Liver (tissue), 9 donors: ENCODE data around the gene PTPRH. TPM values are rescaled to one million over a fixed set of nuclear protein-coding genes. Genes with fewer than 3 reads are reported as not detected.
A peak's percentile ranks its signal among the peaks of the same experiment; 100 is the strongest.

Experiments used
- DNase-seq: peaks from one replicate; pipeline ENCODE4 v3.0.0-alpha.2; 2017; ENCODE audit warnings: low spot score
- H3K27ac ChIP-seq, 2 donors: one replicate each; pipeline ENCODE4 v1.7.0; 2013; ENCODE audit warnings: inconsistent platforms in 2 of 2, low read length in 2 of 2, control low read depth in 1 of 2, low read depth in 1 of 2, mild to moderate bottlenecking in 1 of 2
- H3K27me3 ChIP-seq, 4 donors: one replicate each; pipeline versions ENCODE4 v1.6.1 to v1.7.0; 2013; ENCODE audit warnings: low read length in 3 of 4, inconsistent platforms in 1 of 4, mild to moderate bottlenecking in 1 of 4, moderate library complexity in 1 of 4; ENCODE audit not compliant: control insufficient read depth in 4 of 4, insufficient read depth in 4 of 4
- H3K36me3 ChIP-seq, 4 donors: one replicate each; pipeline versions ENCODE4 v1.6.1 to v1.7.0; 2013; ENCODE audit warnings: low read length in 3 of 4, mild to moderate bottlenecking in 3 of 4, low read depth in 1 of 4, moderate library complexity in 1 of 4; ENCODE audit not compliant: control insufficient read depth in 4 of 4, insufficient read depth in 3 of 4
- H3K4me1 ChIP-seq, 4 donors: one replicate each; pipeline versions ENCODE4 v1.6.1 to v1.7.0; 2013; ENCODE audit warnings: low read length in 3 of 4, mild to moderate bottlenecking in 3 of 4, moderate library complexity in 1 of 4; ENCODE audit not compliant: control insufficient read depth in 4 of 4, insufficient read depth in 4 of 4
- H3K4me3 ChIP-seq, 3 donors: one replicate each; pipeline versions ENCODE4 v1.6.1 to v1.7.0; 2013; ENCODE audit warnings: low read length in 3 of 3, control low read depth in 1 of 3, low read depth in 1 of 3, mild to moderate bottlenecking in 1 of 3
- H3K9ac ChIP-seq, 2 donors: one replicate each; pipeline ENCODE4 v1.7.0; 2013; ENCODE audit warnings: low read length in 2 of 2, mild to moderate bottlenecking in 2 of 2, moderate library complexity in 2 of 2, control low read depth in 1 of 2, low read depth in 1 of 2
- H3K9me3 ChIP-seq, 4 donors: one replicate each; pipeline versions ENCODE4 v1.6.1 to v1.7.0; 2013; ENCODE audit warnings: low read length in 3 of 4; ENCODE audit not compliant: control insufficient read depth in 4 of 4
- ATF3 ChIP-seq: IDR thresholded peaks from 2 replicates; pipeline ENCODE4 v1.6.1; 2016; ENCODE audit warnings: antibody characterized with exemption
- CTCF ChIP-seq: fragments of 150-350 bp; IDR thresholded peaks from 2 replicates; pipeline ENCODE4 v1.5.1; 2017; ENCODE audit warnings: improper control_type of control experiment, low read depth, low read length; ENCODE audit not compliant: missing input control
- EGR1 ChIP-seq, 2 donors: IDR thresholded peaks; 2 replicates each; pipeline ENCODE4 v1.6.1; 2016 to 2018; ENCODE audit warnings: antibody characterized with exemption in 2 of 2, low read depth in 2 of 2
- FOXA2 ChIP-seq: IDR thresholded peaks from 2 replicates; pipeline ENCODE4 v1.6.1; 2016; ENCODE audit warnings: antibody characterized with exemption
- GABPA ChIP-seq, 2 donors: IDR thresholded peaks in 1 of 2; conservative IDR thresholded peaks in 1 of 2; 2 replicates each; pipeline ENCODE4 v1.6.1; 2016; ENCODE audit warnings: antibody characterized with exemption in 2 of 2, mild to moderate bottlenecking in 1 of 2, moderate library complexity in 1 of 2
- HNF4A ChIP-seq, 2 donors: conservative IDR thresholded peaks; 2 replicates each; pipeline ENCODE4 v1.6.1; 2016; ENCODE audit warnings: antibody characterized with exemption in 2 of 2, mild to moderate bottlenecking in 2 of 2
- HNF4G ChIP-seq: IDR thresholded peaks from 2 replicates; pipeline ENCODE4 v1.6.1; 2016; ENCODE audit warnings: antibody characterized with exemption
- JUND ChIP-seq, 2 donors: IDR thresholded peaks; 2 replicates each; pipeline ENCODE4 v1.6.1; 2016; ENCODE audit warnings: antibody characterized with exemption in 2 of 2
- MAX ChIP-seq: IDR thresholded peaks from 2 replicates; pipeline ENCODE4 v1.6.1; 2016; ENCODE audit warnings: antibody characterized with exemption
- NR2F2 ChIP-seq: IDR thresholded peaks from 2 replicates; pipeline ENCODE4 v1.6.1; 2016; ENCODE audit warnings: antibody characterized with exemption
- RAD21 ChIP-seq, 2 donors: IDR thresholded peaks; 2 replicates each; pipeline ENCODE4 v1.6.1; 2016; ENCODE audit warnings: antibody characterized with exemption in 2 of 2, mild to moderate bottlenecking in 2 of 2
- REST ChIP-seq: IDR thresholded peaks from 2 replicates; pipeline ENCODE4 v1.6.1; 2016; ENCODE audit warnings: antibody characterized with exemption, mild to moderate bottlenecking
- RXRA ChIP-seq, 2 donors: IDR thresholded peaks; 2 replicates each; pipeline ENCODE4 v1.6.1; 2017 to 2018; ENCODE audit warnings: antibody characterized with exemption in 2 of 2, mild to moderate bottlenecking in 1 of 2
- SP1 ChIP-seq: IDR thresholded peaks from 2 replicates; pipeline ENCODE4 v1.6.1; 2018; ENCODE audit warnings: antibody characterized with exemption, mild to moderate bottlenecking
- TAF1 ChIP-seq: conservative IDR thresholded peaks from 2 replicates; pipeline ENCODE4 v1.6.1; 2016; ENCODE audit warnings: antibody characterized with exemption, mild to moderate bottlenecking
- ZBTB33 ChIP-seq: IDR thresholded peaks from 2 replicates; pipeline ENCODE4 v1.6.1; 2016; ENCODE audit warnings: antibody characterized with exemption
- WGBS: extraction: QIAGEN DNeasy Blood & Tissue Kit; methylation state at CpG from one replicate; pipeline ENCODE4 v1.1.7; 2013; 5-methylcytosine and 5-hydroxymethylcytosine counted together
- polyA plus RNA-seq, 2 donors: library from polyadenylated mRNA; stranded (reverse) in 1 of 2; unstranded in 1 of 2; fragments of 200-250 nt in 1 of 2; fragments of >200 nt in 1 of 2; fragmentation: Nextera tagmentation in 1 of 2; extraction: Ambion mirVana in 1 of 2; gene quantifications; one replicate each; pipeline versions ENCODE4 v1.2.1 to v1.2.3, GENCODE V29; 2013 to 2015
- total RNA-seq, 2 donors: library from RNA; depleted of rRNA; stranded (reverse); fragments of >200 nt; gene quantifications; one replicate each; pipeline ENCODE4 v1.2.3, GENCODE V29; 2014
- donor health status: healthy.
- donor health status: healthy.
- donor health status: healthy.
- donor health status: healthy.
- donor health status: healthy.

Gene PTPRH
- total and polyA plus RNA-seq, 4 donors, result 3.1 to 20.4 (median 11.4) TPM

- H3K9ac ChIP-seq, result no peak overlapping the region
- H3K4me1 ChIP-seq, result peaks cover 2 to 11% (median 9%) of the 10 kb centered on the region in 4 donors
- no peaks in the 10 kb centered on the region for H3K27me3 ChIP-seq
- DNase-seq, result no peak
- TF ChIP-seq RAD21 (IDR thresholded peaks at IDR 0.05) (no peak), TAF1 (no peak), NR2F2 (no peak), RXRA (IDR thresholded peaks at IDR 0.05) (peak in 1 of 2 donors; percentile 36), FOXA2 (no peak), JUND (IDR thresholded peaks at IDR 0.05) (no peak)
- no peak overlapping the region for H3K27ac ChIP-seq
- H3K4me3 ChIP-seq, result no peak overlapping the region
- H3K36me3 ChIP-seq, result peaks cover 0 to 4% (median 1%) of the 10 kb centered on the region in 4 donors
- no peaks in the 10 kb centered on the region for H3K9me3 ChIP-seq
- WGBS, result 80% methylated on average over 17 of the region's 17 CpGs
Observed at GRCh38 chr19:55223291-55224037, 14.2 kb upstream of the PTPRH start.

GRCh38 chr19:55220525-55220924, 11.2 kb upstream of the PTPRH start:
- no peaks in the 10 kb centered on the region for H3K9me3 ChIP-seq
- no peaks in the 10 kb centered on the region for H3K27me3 ChIP-seq
- no peak overlapping the region for H3K27ac ChIP-seq
- peaks cover 2 to 10% (median 9%) of the 10 kb centered on the region in 4 donors for H3K4me1 ChIP-seq
- H3K36me3 ChIP-seq, result no peaks in the 10 kb centered on the region
- 85% methylated on average over 9 of the region's 9 CpGs for WGBS
- no peak for DNase-seq
- H3K9ac ChIP-seq, result no peak overlapping the region
- TF ChIP-seq REST (peak; percentile 90), HNF4A (conservative IDR thresholded peaks at IDR 0.05) (no peak), MAX (no peak)
- H3K4me3 ChIP-seq, result no peak overlapping the region

- H3K4me3 ChIP-seq, result peak overlapping the region; percentile 44 to 68 (median 57)
- peak; percentile 79 for DNase-seq
- peak overlapping the region; percentile 61 to 77 for H3K27ac ChIP-seq
- no peaks in the 10 kb centered on the region for H3K36me3 ChIP-seq
- H3K9me3 ChIP-seq, result no peaks in the 10 kb centered on the region
- no peaks in the 10 kb centered on the region for H3K27me3 ChIP-seq
- peaks cover 2 to 10% (median 9%) of the 10 kb centered on the region in 4 donors for H3K4me1 ChIP-seq
- peak overlapping the region in 1 of 2 donors; percentile 61 for H3K9ac ChIP-seq
- 3% methylated on average over 36 of the region's 36 CpGs for whole genome bisulfite sequencing
- TF ChIP-seq MAX (peak; percentile 93), FOXA2 (peak; percentile 45), CTCF (no peak), HNF4A (conservative IDR thresholded peaks at IDR 0.05) (peak; percentile 41 to 44), GABPA (IDR thresholded peaks at IDR 0.05 in 1 of 2, conservative IDR thresholded peaks at IDR 0.05 in 1 of 2) (peak; percentile 59 to 89), TAF1 (no peak), ATF3 (peak; percentile 89), RXRA (IDR thresholded peaks at IDR 0.05) (peak; percentile 73 to 80), ZBTB33 (peak; percentile 84), SP1 (peak; percentile 86), NR2F2 (no peak), HNF4G (no peak), EGR1 (IDR thresholded peaks at IDR 0.05; ENCODE audit: low read depth in 2 of 2) (peak; percentile 48 to 85)
Observed at GRCh38 chr19:55216461-55217198, 7.3 kb upstream of the PTPRH start.
